ENCODE results near the gene VAPB. TPM values are rescaled to one million over a fixed set of nuclear protein-coding genes. Genes with fewer than 3 reads are reported as not detected.

Gene VAPB
- total RNA-seq, 1 experiment from 2014 or later = 65.1 TPM

DNA sequence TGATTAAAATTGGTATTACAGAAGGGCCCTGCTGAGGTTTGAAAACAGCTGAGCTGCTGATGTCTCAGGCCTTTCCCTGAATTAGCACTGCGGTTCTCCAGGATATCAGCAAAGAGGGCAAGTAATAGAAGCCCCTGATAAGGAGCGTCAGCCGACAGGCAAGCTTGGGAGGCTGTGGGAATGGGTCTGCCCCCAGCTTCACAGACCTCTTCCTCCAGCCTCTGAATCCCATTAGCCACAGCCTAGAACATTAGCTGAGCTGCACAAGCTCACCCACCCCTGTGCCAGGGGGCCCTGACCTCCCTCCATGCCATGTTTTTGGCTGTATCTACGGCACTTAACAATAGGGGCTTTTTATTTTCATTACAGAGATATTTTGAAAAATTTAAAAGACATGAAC, 59.9 kb downstream of the VAPB start:
- Histone ChIP-seq H4K20me1 (ENCODE audit: control insufficient read depth, insufficient read depth, insufficient read length) (no peaks in the 10 kb centered on the region), H3K27me3 (ENCODE audit: insufficient read depth, low read length) (no peaks in the 10 kb centered on the region), H3K79me2 (ENCODE audit: insufficient read depth, low read length) (no peaks in the 10 kb centered on the region), H3K23ac (ENCODE audit: insufficient read length, low read depth, low read length) (no peak overlapping the region), H3K79me1 (ENCODE audit: insufficient read depth, low read depth, low read length, poor library complexity, severe bottlenecking) (no peaks in the 10 kb centered on the region), H2BK12ac (ENCODE audit: insufficient read length, low read depth, low read length) (no peak overlapping the region), H2BK120ac (ENCODE audit: low read depth, low read length, poor library complexity, severe bottlenecking) (no peak overlapping the region), H3K4ac (ENCODE audit: low read depth, low read length) (no peak overlapping the region), H4K5ac (ENCODE audit: insufficient read length, low read depth, low read length) (no peak overlapping the region), H2BK15ac (ENCODE audit: low read depth, low read length) (no peak overlapping the region), H2AK5ac (ENCODE audit: insufficient read length, low read length) (no peak overlapping the region), H3K23me2 (ENCODE audit: insufficient read length, low read depth, low read length, poor library complexity, severe bottlenecking) (no peaks in the 10 kb centered on the region), H3K56ac (ENCODE audit: insufficient read length, low read depth, low read length) (no peak overlapping the region), H2BK5ac (ENCODE audit: insufficient read length, low read length) (no peak overlapping the region), H3K18ac (ENCODE audit: insufficient read length, low read depth, low read length) (no peak overlapping the region), H4K8ac (replicated peaks; ENCODE audit: insufficient read length, low read depth, low read length) (no peak overlapping the region), H2AFZ (ENCODE audit: low read length) (no peak overlapping the region), H2BK20ac (ENCODE audit: low read depth, low read length, poor library complexity, severe bottlenecking) (no peak overlapping the region), H4K91ac (ENCODE audit: insufficient read length, low read depth, low read length) (no peak overlapping the region), H3K27ac (ENCODE audit: insufficient read length, low read depth, low read length) (no peak overlapping the region), H3K4me1 (ENCODE audit: insufficient read depth, low read length) (peaks cover 5% of the 10 kb centered on the region; the same call in 1 of the 2 replicates), H3K9ac (ENCODE audit: extremely low read depth, insufficient read length, low read length) (no peak overlapping the region), H3T11ph (ENCODE audit: low read length) (no peak overlapping the region), H3K9me3 (ENCODE audit: control insufficient read depth, low read depth, low read length) (no peaks in the 10 kb centered on the region), H3K14ac (ENCODE audit: insufficient read depth, low read length) (no peak overlapping the region), H3K4me2 (ENCODE audit: insufficient read depth, insufficient read length, low read length) (no peak overlapping the region)
- no peaks in the 10 kb centered on the region for H3K9me3 Mint-ChIP-seq
- no CpG with 5 or more reads among the region's 4 CpGs for WGBS (ENCODE audit: extremely low coverage, insufficient read length, low lambda C conversion rate)
- peaks cover 3 to 27% (median 19%) of the 10 kb centered on the region in 3 experiments; a peak in 6 of 7 replicates for H3K36me3 Mint-ChIP-seq (ENCODE audit: insufficient read depth in 1 of 3, low read depth in 3 of 3)
- H3K4me3 Mint-ChIP-seq = no peak overlapping the region
- no peak for DNase-seq
- peak overlapping the region in 1 of 3 experiments; percentile 11; a peak in 3 of 7 replicates for H3K27ac Mint-ChIP-seq
- peaks cover 30 to 38% of the 10 kb centered on the region in 2 experiments for H3K4me1 Mint-ChIP-seq
- no peaks in the 10 kb centered on the region for H3K27me3 Mint-ChIP-seq (ENCODE audit: low read depth)
- TF ChIP-seq, protein P1, sequence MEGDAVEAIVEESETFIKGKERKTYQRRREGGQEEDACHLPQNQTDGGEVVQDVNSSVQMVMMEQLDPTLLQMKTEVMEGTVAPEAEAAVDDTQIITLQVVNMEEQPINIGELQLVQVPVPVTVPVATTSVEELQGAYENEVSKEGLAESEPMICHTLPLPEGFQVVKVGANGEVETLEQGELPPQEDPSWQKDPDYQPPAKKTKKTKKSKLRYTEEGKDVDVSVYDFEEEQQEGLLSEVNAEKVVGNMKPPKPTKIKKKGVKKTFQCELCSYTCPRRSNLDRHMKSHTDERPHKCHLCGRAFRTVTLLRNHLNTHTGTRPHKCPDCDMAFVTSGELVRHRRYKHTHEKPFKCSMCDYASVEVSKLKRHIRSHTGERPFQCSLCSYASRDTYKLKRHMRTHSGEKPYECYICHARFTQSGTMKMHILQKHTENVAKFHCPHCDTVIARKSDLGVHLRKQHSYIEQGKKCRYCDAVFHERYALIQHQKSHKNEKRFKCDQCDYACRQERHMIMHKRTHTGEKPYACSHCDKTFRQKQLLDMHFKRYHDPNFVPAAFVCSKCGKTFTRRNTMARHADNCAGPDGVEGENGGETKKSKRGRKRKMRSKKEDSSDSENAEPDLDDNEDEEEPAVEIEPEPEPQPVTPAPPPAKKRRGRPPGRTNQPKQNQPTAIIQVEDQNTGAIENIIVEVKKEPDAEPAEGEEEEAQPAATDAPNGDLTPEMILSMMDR (conservative IDR thresholded peaks at IDR 0.05) = no peak
